MM.1S (cell line): ENCODE data around the gene FUT4.

ENCODE experiments used
- DNase-seq: peaks from one replicate; pipeline ENCODE4 v3.0.0-alpha.2; 2015
- H2AFZ ChIP-seq: fragments of 300-600 bp; sonication (generic); 2 replicates; pipeline ENCODE4 v1.6.0; 2016; ENCODE audit warnings: antibody characterized with exemption, low read length
- H3F3A ChIP-seq: fragments of 300-600 bp; sonication (generic); 2 replicates; pipeline ENCODE4 v1.6.1; 2016; ENCODE audit warnings: mild to moderate bottlenecking, antibody characterized with exemption, low read length, moderate library complexity, mixed read lengths; ENCODE audit not compliant: insufficient read depth
- H3K27ac ChIP-seq: fragments of 300-600 bp; sonication (generic); 2 replicates; pipeline ENCODE4 v1.5.1; 2016; ENCODE audit warnings: mild to moderate bottlenecking, low read length
- H3K27me3 ChIP-seq: fragments of 300-600 bp; sonication (generic); replicated peaks from 2 replicates; pipeline ENCODE4 v1.6.0; 2016; ENCODE audit warnings: low read length; ENCODE audit not compliant: insufficient read depth
- H3K36me3 ChIP-seq: fragments of 300-600 bp; sonication (generic); replicated peaks from 2 replicates; pipeline ENCODE4 v1.6.1; 2016; ENCODE audit warnings: mild to moderate bottlenecking, low read length, mixed read lengths; ENCODE audit not compliant: insufficient read depth
- H3K4me1 ChIP-seq: fragments of 300-600 bp; sonication (generic); 2 replicates; pipeline ENCODE4 v1.6.1; 2016; ENCODE audit warnings: low read length, mixed read lengths
- H3K4me2 ChIP-seq: fragments of 300-600 bp; sonication (generic); 2 replicates; pipeline ENCODE4 v1.6.0; 2016; ENCODE audit warnings: low read depth, low read length
- H3K4me3 ChIP-seq: fragments of 300-600 bp; sonication (generic); 2 replicates; pipeline ENCODE4 v1.5.1; 2016; ENCODE audit warnings: low read length, mixed read lengths
- H3K79me2 ChIP-seq: fragments of 300-600 bp; sonication (generic); 2 replicates; pipeline ENCODE4 v1.6.1; 2016; ENCODE audit warnings: mixed run types, low read length, mixed read lengths
- H3K9ac ChIP-seq: fragments of 300-600 bp; sonication (generic); 2 replicates; pipeline ENCODE4 v1.6.1; 2016; ENCODE audit warnings: low read length, mixed read lengths
- H3K9me2 ChIP-seq: fragments of 300-600 bp; sonication (generic); replicated peaks from 2 replicates; pipeline ENCODE4 v1.6.1; 2016; ENCODE audit warnings: mild to moderate bottlenecking, low read length, mixed read lengths; ENCODE audit not compliant: insufficient read depth
- H3K9me3 ChIP-seq: fragments of 300-600 bp; sonication (generic); replicated peaks from 2 replicates; pipeline ENCODE4 v1.6.1; 2016; ENCODE audit warnings: mild to moderate bottlenecking, low read length, mixed read lengths; ENCODE audit not compliant: insufficient read depth
- H4K20me1 ChIP-seq: fragments of 300-600 bp; sonication (generic); 2 replicates; pipeline ENCODE4 v1.6.1; 2016; ENCODE audit warnings: mild to moderate bottlenecking, low read length, moderate library complexity, mixed read lengths; ENCODE audit not compliant: insufficient read depth
- EZH2 ChIP-seq: fragments of 300-600 bp; sonication (generic); optimal IDR thresholded peaks from 2 replicates; pipeline ENCODE3; 2017; ENCODE audit warnings: low read depth, mild to moderate bottlenecking, antibody characterized with exemption, low read length, mixed read lengths
- EZH2phosphoT487 ChIP-seq: fragments of 300-600 bp; sonication (generic); IDR thresholded peaks from 2 replicates; pipeline ENCODE4 v1.6.1; 2018; ENCODE audit warnings: antibody characterized with exemption, low read length
- TF ChIP-seq, protein P1 (sequence below): fragments of 300-600 bp; sonication (generic); IDR thresholded peaks from 2 replicates; pipeline ENCODE4 v1.5.1; 2016; ENCODE audit warnings: antibody characterized with exemption, low read length, mixed read lengths

Gene FUT4

DNA sequence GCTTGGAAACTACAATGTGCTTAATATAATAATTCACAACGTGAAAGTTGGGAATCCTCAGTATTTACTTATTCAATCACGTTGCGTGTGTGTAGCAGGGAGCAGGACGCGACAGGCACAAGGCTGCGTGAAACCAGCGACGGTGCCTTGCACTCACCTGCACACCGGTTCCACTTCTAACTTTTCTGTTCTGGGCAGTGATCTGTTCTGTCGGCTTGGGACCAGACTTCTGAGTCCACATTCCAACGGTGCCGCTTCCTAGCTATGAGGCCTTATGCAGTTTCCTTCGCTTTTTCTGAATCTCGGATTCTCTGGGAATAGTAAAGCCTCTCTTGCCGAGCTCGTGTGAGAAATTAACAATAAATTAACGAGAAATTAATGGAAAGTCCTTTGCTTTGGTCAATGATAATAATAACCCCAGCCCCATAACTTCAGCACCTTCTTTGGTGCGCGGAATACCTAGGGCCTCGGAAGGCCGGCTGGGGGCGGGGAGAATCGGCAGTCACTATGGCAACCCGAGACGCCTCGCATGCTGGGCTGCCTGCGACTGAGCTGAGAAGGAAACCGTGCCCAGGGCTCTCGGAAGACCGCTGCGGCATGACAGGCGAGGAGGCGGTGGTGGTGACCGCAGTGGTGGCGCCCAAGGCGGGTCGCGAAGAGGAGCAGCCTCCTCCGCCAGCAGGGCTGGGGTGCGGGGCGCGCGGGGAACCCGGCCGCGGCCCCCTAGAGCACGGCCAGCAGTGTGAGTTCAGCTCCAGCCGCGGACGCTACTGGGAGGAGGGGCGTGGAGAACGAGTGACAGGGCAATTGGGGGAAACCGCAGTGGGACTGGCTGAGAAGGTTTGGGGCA, 31.6 kb upstream of the FUT4 start, which contains the start of gene C11orf97:
Gene C11orf97, plus strand, starts transcription at position 530 of the 850 bp plus-strand sequence. Its CDS starts 68 bp downstream, at position 598.
- Histone ChIP-seq H3K9ac (no peak within 1 kb of the TSS), H3K36me3 (no peaks in the 10 kb centered on the region), H2AFZ (peak within 1 kb of the TSS; percentile 49), H3K4me2 (peak within 1 kb of the TSS; percentile 46; the same call in 1 of the 2 replicates), H3K9me3 (no peaks in the 10 kb centered on the region), H3K4me3 (peak within 1 kb of the TSS; percentile 35; the same call in 1 of the 2 replicates), H3K79me2 (no peaks in the 10 kb centered on the region), H3K9me2 (no peaks in the 10 kb centered on the region), H4K20me1 (no peaks in the 10 kb centered on the region), H3K27ac (no peak within 1 kb of the TSS), H3F3A (no peaks in the 10 kb centered on the region), H3K4me1 (no peaks in the 10 kb centered on the region), H3K27me3 (no peaks in the 10 kb centered on the region)
- peak; percentile 62 for DNase-seq
- TF ChIP-seq EZH2, result no peak
- TF ChIP-seq, protein P1, sequence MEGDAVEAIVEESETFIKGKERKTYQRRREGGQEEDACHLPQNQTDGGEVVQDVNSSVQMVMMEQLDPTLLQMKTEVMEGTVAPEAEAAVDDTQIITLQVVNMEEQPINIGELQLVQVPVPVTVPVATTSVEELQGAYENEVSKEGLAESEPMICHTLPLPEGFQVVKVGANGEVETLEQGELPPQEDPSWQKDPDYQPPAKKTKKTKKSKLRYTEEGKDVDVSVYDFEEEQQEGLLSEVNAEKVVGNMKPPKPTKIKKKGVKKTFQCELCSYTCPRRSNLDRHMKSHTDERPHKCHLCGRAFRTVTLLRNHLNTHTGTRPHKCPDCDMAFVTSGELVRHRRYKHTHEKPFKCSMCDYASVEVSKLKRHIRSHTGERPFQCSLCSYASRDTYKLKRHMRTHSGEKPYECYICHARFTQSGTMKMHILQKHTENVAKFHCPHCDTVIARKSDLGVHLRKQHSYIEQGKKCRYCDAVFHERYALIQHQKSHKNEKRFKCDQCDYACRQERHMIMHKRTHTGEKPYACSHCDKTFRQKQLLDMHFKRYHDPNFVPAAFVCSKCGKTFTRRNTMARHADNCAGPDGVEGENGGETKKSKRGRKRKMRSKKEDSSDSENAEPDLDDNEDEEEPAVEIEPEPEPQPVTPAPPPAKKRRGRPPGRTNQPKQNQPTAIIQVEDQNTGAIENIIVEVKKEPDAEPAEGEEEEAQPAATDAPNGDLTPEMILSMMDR, result no peak
- no peak for TF ChIP-seq EZH2phosphoT487

DNA sequence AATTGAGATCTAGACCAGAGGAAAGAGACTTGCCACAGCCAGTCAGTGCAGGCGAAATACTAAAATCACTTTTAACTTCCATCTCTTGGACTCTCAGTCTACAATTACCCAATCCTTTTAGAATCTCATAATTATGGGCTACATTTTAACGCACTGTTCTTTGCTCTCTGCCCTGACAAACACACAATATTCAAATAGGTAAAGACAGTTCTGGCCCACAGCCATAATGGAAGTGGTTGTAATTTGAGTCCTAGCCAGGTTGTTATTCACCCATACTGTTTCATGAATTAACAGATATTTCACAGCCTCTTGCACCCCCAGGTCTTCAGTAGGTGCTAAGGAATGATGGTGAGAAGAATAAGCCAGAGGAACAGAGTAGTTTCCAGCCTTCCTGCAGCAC, 30.6 kb upstream of the FUT4 start:
- Histone ChIP-seq H3F3A (no peaks in the 10 kb centered on the region), H2AFZ (no peak overlapping the region), H3K36me3 (no peaks in the 10 kb centered on the region), H3K9ac (no peak overlapping the region), H3K27ac (no peak overlapping the region), H3K9me3 (no peaks in the 10 kb centered on the region), H3K4me2 (no peak overlapping the region), H3K9me2 (no peaks in the 10 kb centered on the region), H3K4me3 (no peak overlapping the region), H3K27me3 (no peaks in the 10 kb centered on the region), H4K20me1 (no peaks in the 10 kb centered on the region), H3K79me2 (no peaks in the 10 kb centered on the region), H3K4me1 (no peaks in the 10 kb centered on the region)
- DNase-seq, result no peak
- TF ChIP-seq EZH2 (no peak), EZH2phosphoT487 (no peak)
- TF ChIP-seq, protein P1, result no peak

- H3F3A ChIP-seq, result no peaks in the 10 kb centered on the region
- no peaks in the 10 kb centered on the region for H4K20me1 ChIP-seq
- no peak for DNase-seq
- no peaks in the 10 kb centered on the region for H3K79me2 ChIP-seq
- H3K27me3 ChIP-seq, result no peaks in the 10 kb centered on the region
- H3K4me3 ChIP-seq, result no peak overlapping the region
- no peaks in the 10 kb centered on the region for H3K36me3 ChIP-seq
- no peaks in the 10 kb centered on the region for H3K9me3 ChIP-seq
- no peaks in the 10 kb centered on the region for H3K9me2 ChIP-seq
- TF ChIP-seq, protein P1, result no peak
- TF ChIP-seq EZH2 (no peak), EZH2phosphoT487 (no peak)
- no peaks in the 10 kb centered on the region for H3K4me1 ChIP-seq
- H2AFZ ChIP-seq, result no peak overlapping the region
- no peak overlapping the region for H3K4me2 ChIP-seq
- no peak overlapping the region for H3K9ac ChIP-seq
- no peak overlapping the region for H3K27ac ChIP-seq
Measured at GRCh38 chr11:94515398-94515797, 28.3 kb upstream of the FUT4 start.
